Urinary bladder (tissue), 4 donors: ENCODE data around the gene VPS13C. TPM values are rescaled to one million over a fixed set of nuclear protein-coding genes. Genes with fewer than 3 reads are reported as not detected.
A peak's percentile ranks its signal among the peaks of the same experiment; 100 is the strongest.

Experiments used
- DNase-seq: peaks from one replicate; pipeline ENCODE4 v3.0.0-alpha.2; 2015; ENCODE audit errors: extremely low spot score
- H3K27ac ChIP-seq: one replicate; pipeline ENCODE4 v1.5.1; 2013; ENCODE audit warnings: low read depth, mild to moderate bottlenecking, moderate library complexity
- H3K36me3 ChIP-seq: one replicate; pipeline ENCODE4 v1.6.1; 2013; ENCODE audit warnings: mild to moderate bottlenecking, moderate library complexity; ENCODE audit not compliant: insufficient read depth
- H3K4me1 ChIP-seq: one replicate; pipeline ENCODE4 v1.6.1; 2013; ENCODE audit warnings: mild to moderate bottlenecking, moderate library complexity; ENCODE audit not compliant: insufficient read depth
- H3K4me3 ChIP-seq: one replicate; pipeline ENCODE4 v1.5.1; 2013; ENCODE audit warnings: low read depth, low read length
- WGBS: extraction: QIAGEN DNeasy Blood & Tissue Kit; methylation state at CpG from one replicate; pipeline ENCODE4 v1.1.7; 2013; 5-methylcytosine and 5-hydroxymethylcytosine counted together
- polyA plus RNA-seq: library from polyadenylated mRNA; stranded (reverse); fragments of 200-250 nt; gene quantifications from one replicate; pipeline ENCODE4 v1.2.3, GENCODE V29; 2013
- total RNA-seq: library from RNA; depleted of rRNA; stranded (reverse); fragments of >200 nt; gene quantifications from one replicate; pipeline ENCODE4 v1.2.3, GENCODE V29; 2014
- donor health status: healthy with polysubstance abuse.
- donor health status: healthy.

VPS13C gene
- total and polyA plus RNA-seq, 2 donors: 19.5 to 202 TPM

DNA sequence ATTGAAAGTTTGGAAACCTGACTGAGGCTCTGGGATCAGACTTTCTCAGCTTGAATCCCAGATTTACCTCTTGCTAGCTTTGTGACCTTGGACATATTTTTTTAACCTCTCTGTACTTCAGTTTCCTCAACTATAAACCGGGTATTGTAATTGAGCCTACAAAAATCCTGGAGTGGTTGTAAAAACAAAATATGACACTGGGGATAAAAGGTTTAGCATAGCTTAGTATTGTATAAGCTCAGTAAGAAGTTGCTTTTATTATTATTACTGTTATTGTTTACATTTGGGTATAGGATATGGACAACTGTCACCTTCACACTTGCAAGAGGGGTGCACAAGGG lies 28.1 kb upstream of the VPS13C start:
- Histone ChIP-seq H3K4me3 (no peak overlapping the region), H3K27ac (no peak overlapping the region), H3K36me3 (no peaks in the 10 kb centered on the region), H3K4me1 (no peaks in the 10 kb centered on the region)
- 26% methylated on average over 1 of the region's 1 CpG for WGBS
- DNase-seq: no peak

- Histone ChIP-seq H3K4me3 (no peak overlapping the region), H3K36me3 (no peaks in the 10 kb centered on the region), H3K4me1 (no peaks in the 10 kb centered on the region), H3K27ac (no peak overlapping the region)
- no peak for DNase-seq
- WGBS: 38% methylated on average over 5 of the region's 5 CpGs
Observed at GRCh38 chr15:62087671-62088352, 27.6 kb upstream of the VPS13C start.

- no peak for DNase-seq
- 60% methylated on average over 4 of the region's 4 CpGs for WGBS
- H3K4me1 ChIP-seq: no peaks in the 10 kb centered on the region
Observed at GRCh38 chr15:62085740-62086139, 25.5 kb upstream of the VPS13C start.

DNA sequence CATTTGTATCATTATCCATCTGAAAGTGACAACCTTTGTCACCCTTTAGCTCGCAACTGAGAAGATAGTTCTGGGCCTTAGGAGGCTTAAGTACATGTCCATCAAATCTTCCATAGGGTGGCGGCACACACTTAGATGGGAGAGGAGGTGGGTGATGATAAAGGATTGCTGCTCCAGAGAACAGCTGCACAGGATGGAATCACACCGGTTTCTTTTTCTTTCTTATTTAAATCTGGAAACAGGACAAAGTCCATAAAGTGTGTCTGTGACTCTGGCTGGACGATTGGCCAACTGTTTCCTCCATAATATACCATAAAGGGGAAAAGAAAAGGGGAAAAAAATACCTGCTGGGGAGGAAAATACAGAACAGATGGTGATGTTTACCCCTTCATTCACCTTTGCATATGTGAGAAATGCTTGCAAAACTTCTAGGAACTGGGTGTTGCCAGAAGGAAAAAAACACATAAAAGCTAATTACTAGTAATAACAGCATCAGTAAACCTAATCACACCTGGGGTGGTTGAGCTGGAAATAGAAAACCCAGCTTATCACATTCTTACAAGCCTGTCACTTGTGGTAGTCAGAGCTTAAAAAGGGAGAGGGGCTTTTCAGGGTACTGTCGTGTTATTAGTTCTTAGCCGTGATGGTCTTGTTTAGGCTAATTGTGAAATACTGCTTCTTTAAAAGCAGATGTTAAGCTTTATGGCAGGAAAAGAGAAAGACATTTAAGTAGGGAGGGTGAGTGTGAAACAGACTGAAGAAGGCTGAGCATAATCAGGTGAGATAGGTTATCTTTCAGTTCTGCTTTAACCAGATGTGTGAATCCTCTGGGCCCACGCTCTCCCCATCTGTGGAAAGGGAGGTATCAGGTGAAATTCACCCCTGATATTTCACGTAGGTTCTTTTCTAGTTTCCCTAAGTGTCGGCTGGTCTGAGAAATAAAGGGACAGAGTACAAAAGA lies 23.2 kb upstream of the VPS13C start:
- H3K27ac ChIP-seq: no peak overlapping the region
- WGBS: 70% methylated on average over 9 of the region's 9 CpGs
- DNase-seq: no peak
- no peak overlapping the region for H3K4me3 ChIP-seq
- H3K4me1 ChIP-seq: no peaks in the 10 kb centered on the region
- H3K36me3 ChIP-seq: no peaks in the 10 kb centered on the region

More at GRCh38 chr15:62085740-62086139, 25.5 kb upstream of the VPS13C start:
- Histone ChIP-seq H3K36me3 (no peaks in the 10 kb centered on the region), H3K4me3 (no peak overlapping the region), H3K27ac (no peak overlapping the region)

DNA sequence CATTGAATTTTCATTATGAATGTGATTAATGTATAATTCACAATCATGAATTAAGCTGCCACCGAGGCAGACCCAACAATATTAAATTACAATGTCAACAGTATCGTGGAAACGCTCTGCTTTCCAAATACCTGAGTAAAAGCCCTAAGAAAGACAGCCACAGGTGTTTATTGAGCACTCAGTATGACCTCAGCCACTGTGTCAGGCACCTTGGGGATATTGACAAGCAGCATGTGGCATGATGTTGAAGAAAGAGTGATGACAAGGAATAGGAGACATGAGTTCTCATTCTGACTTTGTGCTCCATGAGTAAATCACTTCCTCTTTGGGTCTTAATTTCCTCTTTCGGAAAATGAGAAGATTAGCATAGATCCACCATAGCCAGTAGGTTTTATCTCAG lies 19.3 kb upstream of the VPS13C start:
- Histone ChIP-seq H3K4me1 (no peaks in the 10 kb centered on the region), H3K27ac (no peak overlapping the region), H3K36me3 (no peaks in the 10 kb centered on the region), H3K4me3 (no peak overlapping the region)
- WGBS: 85% methylated on average over 4 of the region's 4 CpGs
- DNase-seq: no peak

DNA sequence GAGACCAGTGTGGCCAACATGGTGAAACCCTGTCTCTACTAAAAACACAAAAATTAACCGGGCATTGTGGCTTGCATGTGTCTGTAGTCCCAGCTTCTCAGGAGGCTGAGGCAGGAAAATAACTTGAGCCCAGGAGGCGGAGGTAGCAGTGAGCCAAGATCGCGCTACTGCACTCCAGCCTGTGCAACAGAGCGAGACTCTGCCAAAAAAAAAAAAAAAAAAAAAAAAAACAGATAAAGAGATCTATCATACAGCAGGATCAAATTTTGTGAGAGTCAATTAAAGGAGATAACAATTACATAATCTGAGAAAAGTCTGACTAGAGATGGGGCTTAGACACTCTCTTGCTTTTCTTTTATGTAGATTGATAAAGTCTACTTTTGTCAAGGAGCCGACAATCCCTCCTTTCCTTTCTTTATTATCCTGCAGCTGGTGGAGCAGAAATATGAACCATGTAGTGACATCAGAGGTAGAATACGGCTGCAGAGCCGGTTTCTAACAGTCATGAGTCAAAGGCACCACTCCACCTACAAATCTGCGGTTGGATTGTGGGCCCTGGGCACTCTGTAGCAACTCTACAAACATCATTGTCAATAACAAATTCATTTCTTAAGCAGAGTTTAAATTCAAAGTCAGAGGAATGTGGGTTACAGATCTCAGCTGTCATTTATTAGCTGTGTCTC lies 15.5 kb upstream of the VPS13C start:
- DNase-seq: no peak
- no peak overlapping the region for H3K4me3 ChIP-seq
- H3K4me1 ChIP-seq: no peaks in the 10 kb centered on the region
- no peaks in the 10 kb centered on the region for H3K36me3 ChIP-seq
- WGBS: 66% methylated on average over 9 of the region's 9 CpGs
- no peak overlapping the region for H3K27ac ChIP-seq

DNA sequence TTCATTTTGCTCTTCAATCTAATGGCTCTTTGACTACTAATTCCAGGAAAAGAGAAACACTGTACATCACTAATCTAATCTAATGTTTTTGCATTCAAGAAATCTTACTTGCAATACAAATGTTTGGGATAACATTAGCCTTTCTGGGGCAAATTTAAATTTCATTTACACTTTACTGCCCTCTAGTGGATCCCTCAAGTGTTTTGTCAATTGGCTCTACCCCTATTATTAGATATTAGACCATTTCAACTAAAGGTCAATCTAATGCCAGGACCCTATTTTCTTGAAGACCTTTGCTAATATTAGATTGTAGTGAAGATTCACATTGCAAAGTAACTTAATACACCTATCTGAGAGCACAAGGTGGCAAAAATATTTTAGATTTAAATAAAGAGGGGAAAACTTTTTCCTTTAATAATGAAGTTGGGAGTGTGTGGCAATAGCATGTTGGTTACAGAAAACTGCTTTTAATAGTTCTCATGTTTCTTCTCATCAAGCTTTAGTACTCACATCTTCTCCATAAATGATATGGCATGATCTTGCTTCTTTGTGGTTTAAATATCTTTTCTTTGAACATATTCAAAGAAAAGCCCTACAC lies 11.6 kb upstream of the VPS13C start:
- no peak overlapping the region for H3K27ac ChIP-seq
- H3K4me1 ChIP-seq: peaks cover 4% of the 10 kb centered on the region
- no peak for DNase-seq
- no peak overlapping the region for H3K4me3 ChIP-seq
- H3K36me3 ChIP-seq: no peaks in the 10 kb centered on the region

GRCh38 chr15:62069551-62069950 lies 9.3 kb upstream of the VPS13C start:
- H3K27ac ChIP-seq: no peak overlapping the region
- peaks cover 4% of the 10 kb centered on the region for H3K4me1 ChIP-seq
- no peak overlapping the region for H3K4me3 ChIP-seq
- no peak for DNase-seq
- 84% methylated on average over 5 of the region's 5 CpGs for WGBS
- H3K36me3 ChIP-seq: no peaks in the 10 kb centered on the region

GRCh38 chr15:62068810-62069167 lies 8.5 kb upstream of the VPS13C start:
- peak overlapping the region; percentile 67 for H3K4me3 ChIP-seq
- WGBS: 63% methylated on average over 4 of the region's 4 CpGs
- H3K4me1 ChIP-seq: peaks cover 4% of the 10 kb centered on the region
- H3K36me3 ChIP-seq: no peaks in the 10 kb centered on the region
- no peak for DNase-seq
- no peak overlapping the region for H3K27ac ChIP-seq

DNA sequence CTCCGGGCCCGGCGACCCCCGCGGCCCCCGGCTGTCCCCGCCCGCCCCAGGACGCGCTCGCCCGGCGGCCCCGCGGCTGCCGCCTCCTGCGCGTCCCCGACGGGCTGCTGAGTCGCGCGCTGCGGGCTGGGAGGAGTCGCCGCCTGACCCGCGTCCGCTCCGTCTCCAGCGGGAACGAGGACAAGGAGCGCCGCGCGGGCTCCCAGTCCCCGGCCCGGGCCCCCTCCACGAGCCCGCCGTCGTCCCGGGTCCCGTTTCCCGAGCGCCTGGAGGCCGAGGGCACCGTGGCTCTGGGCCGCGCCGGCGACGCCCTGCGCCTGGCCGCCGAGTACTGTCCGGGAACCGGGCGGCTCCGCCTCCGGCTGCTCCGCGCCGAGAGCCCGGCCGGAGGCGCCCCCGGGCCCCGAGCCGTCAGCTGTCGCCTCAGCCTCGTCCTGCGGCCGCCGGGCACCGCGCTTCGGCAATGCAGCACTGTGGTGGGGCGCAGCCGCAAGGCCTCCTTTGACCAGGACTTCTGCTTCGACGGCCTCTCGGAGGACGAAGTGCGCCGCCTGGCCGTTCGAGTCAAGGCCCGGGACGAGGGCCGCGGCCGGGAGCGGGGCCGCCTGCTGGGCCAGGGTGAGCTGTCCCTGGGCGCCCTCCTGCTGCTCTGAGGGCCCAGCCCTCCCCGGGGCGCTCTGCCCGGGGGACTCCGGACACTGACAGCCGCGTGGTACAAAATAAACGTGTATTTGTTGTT lies 8.0 kb upstream of the VPS13C start:
- Histone ChIP-seq H3K4me1 (peaks cover 4% of the 10 kb centered on the region), H3K27ac (no peak overlapping the region), H3K36me3 (no peaks in the 10 kb centered on the region), H3K4me3 (peak overlapping the region; percentile 67)
- 1% methylated on average over 103 of the region's 103 CpGs for WGBS
- no peak for DNase-seq

DNA sequence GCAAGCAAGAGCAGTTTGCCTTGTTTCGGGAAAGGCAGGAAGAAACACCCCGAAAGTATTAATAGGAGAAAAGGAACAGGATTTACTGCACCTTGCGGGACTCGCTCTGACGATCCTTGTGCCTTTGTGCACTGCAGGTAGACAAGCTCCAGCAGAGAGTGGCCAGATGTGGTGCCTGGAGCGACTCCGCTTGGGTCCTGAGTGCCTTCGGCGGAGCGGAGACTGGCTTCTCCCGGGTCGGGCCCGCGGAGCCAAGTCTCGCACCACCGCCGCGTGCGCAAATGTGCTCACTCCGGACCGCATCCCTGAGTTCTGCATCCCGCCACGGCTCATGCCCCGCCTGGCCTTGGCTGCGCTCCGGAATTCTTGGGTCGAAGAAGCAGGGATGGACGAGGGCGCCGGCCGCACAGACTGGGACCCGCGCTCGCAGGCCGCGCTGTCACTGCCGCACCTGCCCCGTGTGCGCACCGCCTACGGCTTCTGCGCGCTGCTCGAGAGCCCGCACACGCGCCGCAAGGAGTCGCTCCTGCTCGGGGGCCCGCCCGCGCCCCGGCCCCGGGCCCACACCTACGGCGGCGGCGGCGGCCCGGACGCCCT lies 7.3 kb upstream of the VPS13C start:
- no peaks in the 10 kb centered on the region for H3K36me3 ChIP-seq
- H3K4me1 ChIP-seq: peaks cover 4% of the 10 kb centered on the region
- no peak for DNase-seq
- 2% methylated on average over 62 of the region's 62 CpGs for WGBS
- peak overlapping the region; percentile 67 for H3K4me3 ChIP-seq
- H3K27ac ChIP-seq: no peak overlapping the region

- DNase-seq: peak; percentile 52
- WGBS: 4% methylated on average over 33 of the region's 33 CpGs
- Histone ChIP-seq H3K27ac (no peak within 1 kb of the TSS), H3K4me1 (peaks cover 4% of the 10 kb centered on the region), H3K36me3 (no peaks in the 10 kb centered on the region), H3K4me3 (peak within 1 kb of the TSS; percentile 67)
Observed at GRCh38 chr15:62066663-62067447, 6.6 kb upstream of the VPS13C start, which contains the start of gene C2CD4A. Gene C2CD4A, plus strand, starts transcription at chr15:62066977. Its CDS starts 637 bp downstream, at chr15:62067614.
